Right forelimb (tissue), 1 donor: ENCODE results near the gene KLF2.

Source experiments
- DNase-seq: peaks from one replicate; pipeline ENCODE4 v3.0.0-alpha.2; 2018

The KLF2 gene

DNA sequence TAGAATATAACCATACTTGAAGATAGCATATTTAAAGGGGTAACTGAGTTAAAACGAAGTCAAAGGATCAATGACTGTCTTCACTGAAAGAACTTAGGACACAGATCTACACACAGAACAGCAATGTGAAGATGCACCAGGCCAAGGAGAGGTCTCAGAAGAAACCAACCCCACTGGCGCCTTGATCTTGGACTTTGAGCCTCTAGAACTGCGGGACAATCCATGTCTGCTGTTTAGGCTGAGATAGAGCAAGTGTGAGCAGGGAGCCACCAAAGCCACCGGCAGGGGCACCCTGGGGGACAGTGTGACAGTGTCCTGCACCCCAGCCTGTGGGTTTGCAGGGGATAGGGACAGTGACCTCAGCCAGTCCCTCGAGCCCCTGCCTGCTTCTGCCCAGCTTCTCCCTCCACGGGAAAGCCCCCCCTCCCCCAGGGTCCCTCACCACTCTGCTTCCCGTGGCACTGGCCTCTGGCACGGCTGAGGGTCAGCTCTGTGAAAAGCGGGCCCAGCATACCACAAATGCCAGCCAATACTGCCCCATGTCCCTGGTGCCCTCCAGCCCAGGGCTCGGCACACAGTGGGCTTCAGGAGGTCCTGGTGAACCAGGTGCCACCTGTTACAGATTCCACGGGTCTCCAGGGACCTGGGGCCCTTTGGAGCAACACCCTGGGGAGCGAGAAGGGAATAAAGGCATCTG, 40.8 kb downstream of the KLF2 start:
- DNase-seq: no peak

DNA sequence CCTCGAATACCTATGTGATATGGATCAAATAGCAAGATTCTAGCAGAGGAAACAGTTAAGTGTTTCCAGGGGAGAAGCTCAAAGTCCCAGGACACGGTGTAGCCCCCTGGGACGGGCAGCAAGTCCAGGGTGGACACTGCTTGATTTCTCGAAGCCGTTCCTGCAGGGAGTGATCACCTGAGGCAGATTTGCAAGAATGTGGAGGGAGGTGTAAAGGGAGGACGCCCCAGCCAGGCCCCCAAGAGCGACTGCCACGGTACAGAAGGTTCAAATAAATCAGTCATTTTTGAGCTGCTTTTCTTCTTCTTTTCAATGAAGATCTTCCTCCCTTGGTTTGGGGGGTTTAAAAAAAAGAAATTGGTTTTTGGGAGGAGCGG, 41.4 kb downstream of the KLF2 start:
- no peak for DNase-seq

GRCh38 chr19:16366433-16367260, 42.0 kb downstream of the KLF2 start:
- DNase-seq: no peak

GRCh38 chr19:16367261-16367683, 42.6 kb downstream of the KLF2 start:
- DNase-seq: no peak

DNA sequence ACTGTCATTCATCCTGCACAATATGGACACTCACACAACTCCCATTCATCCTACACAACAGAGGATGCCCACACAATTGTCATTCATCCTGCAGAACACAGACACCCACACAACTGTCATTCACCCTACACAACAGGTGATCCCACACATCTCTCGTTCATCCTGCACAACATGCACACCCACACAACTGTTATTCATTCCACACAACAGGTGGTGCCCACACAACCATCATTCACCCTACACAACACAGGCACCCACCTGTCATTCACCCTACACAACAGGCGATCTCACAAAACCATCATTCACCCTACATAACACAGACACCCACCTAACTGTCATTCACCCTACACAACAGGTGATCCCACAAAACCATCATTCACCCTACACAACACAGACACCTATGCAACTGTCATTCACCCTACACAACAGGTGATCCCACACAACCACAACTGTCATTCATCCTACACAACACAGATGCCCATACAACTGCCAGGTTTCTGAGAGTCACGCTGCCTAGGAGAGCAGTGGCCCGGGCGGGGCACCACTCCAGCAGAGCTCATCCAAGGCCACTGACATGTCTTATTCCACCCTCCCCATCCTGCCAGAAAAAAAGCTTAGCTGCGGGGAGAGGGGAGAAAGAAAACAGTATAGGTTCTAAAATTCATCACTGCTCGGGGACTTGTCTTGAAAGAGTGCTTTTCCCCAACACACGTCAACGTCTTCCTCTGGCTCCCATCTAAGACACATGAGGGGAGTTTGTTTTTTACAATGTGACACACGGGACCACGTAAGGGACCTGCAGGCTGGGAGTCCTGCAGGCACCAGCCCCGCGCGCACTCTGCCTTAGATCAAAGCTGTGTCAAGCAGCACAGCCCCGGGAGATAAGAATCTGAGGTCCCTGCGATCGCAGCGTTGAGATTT, 44.0 kb downstream of the KLF2 start:
- DNase-seq: no peak

- DNase-seq: no peak
Measured at GRCh38 chr19:16369306-16369663, 44.7 kb downstream of the KLF2 start.

- peak; percentile 11 for DNase-seq
Measured at GRCh38 chr19:16369664-16370576, 45.3 kb downstream of the KLF2 start.

DNA sequence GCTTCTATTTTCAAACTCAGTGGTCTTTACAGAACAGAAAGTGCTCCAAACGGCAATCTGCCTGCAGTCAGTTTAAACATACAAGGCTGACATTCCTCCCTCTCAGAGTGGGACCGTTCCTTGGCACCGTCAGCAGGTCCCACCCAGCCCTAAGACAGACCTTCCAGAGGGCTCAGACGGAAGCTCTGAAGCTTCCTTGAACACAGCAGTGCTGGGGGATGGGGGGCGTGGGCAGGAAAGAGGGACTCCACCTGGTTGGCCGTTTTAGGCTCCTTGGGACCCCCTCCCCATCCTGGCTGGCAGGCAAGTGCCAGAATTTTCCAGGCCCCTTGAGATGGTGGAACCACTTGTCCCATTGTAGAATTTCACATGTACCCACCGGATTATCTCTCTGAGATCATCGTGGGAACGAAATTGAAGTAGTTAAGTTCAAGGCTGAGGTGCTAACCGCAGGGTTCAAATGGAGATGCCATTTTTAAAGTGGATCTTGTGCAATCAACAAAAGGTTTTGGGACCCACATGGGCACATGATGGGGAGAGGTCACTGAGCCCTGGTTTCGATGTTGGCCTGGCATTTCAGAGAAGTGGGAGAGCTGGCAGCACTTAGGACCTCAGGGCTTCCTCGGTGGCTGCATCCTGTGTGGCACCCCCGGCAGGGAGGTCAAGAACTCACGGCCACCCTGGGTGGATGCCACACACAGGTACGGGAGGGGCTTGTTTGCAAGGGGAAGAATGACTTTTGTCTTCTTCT, 46.2 kb downstream of the KLF2 start:
- DNase-seq: no peak

GRCh38 chr19:16371540-16371986, 46.9 kb downstream of the KLF2 start:
- DNase-seq: no peak

- DNase-seq: no peak
Measured at GRCh38 chr19:16372065-16372915, 47.7 kb downstream of the KLF2 start.

DNA sequence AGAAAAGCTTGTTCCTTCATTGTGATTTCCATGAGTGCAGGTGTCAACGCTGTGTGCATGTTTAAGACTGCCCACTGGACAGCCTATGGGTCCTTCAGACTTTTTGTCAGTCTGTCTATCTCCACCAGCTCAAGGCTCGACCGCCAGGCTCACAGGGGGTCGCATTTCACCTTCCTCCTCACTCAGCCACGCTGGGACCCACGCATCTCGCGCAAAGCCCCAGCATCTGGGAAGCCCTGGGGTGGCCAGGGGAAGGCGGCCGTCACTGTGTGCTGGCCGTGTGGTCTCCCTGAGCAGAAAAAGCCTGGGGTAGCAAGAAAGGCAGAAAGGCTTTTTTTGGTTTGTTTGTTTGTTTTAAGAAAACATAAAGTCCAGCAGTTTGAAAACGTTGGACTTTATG, 48.5 kb downstream of the KLF2 start:
- DNase-seq: no peak

- no peak for DNase-seq
Measured at GRCh38 chr19:16373532-16373931, 48.9 kb downstream of the KLF2 start.

- DNase-seq: no peak
Measured at GRCh38 chr19:16373989-16374388, 49.4 kb downstream of the KLF2 start.

DNA sequence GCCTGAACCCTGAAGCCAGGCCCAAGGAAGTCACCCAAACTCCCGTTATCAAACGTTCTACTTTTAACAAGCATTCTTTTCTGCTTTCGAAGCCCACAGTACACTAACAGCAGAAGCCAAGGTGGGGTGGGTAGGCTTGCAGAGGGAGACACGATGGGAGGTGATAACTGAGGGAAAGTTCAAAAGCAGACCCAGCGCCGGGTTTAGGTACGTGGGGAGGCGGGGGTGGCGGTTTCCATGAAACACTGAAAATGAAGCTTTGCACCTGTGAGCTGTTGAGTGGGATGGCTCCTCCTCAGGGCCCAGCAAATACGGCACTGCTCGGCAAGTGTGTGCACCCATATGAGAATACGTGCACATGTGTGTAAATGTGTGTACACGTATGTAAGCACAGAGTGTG, 49.8 kb downstream of the KLF2 start:
- no peak for DNase-seq

- DNase-seq: no peak
Measured at GRCh38 chr19:16375157-16375935, 50.7 kb downstream of the KLF2 start.

- no peak for DNase-seq
Measured at GRCh38 chr19:16375936-16376185, 51.2 kb downstream of the KLF2 start.

DNA sequence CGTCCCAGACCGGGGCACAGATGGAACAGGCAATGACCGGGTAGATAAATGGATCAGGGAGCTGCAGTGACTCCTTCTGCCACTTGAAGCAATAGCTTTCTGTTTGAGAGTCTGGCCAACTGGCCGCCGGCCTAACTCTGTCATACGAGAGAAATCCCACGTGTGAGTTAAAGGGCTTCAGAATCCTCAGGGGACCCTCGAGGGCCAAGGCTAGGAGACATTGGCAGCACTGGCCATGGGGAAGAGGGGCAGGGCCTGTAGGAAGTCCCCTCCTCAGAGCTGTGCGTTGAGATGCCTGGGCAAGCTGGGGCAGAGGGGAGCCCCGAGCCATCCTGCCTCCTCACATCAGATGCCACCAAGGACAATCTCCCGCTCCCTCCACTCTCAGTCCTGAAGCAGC, 51.6 kb downstream of the KLF2 start:
- DNase-seq: no peak

DNA sequence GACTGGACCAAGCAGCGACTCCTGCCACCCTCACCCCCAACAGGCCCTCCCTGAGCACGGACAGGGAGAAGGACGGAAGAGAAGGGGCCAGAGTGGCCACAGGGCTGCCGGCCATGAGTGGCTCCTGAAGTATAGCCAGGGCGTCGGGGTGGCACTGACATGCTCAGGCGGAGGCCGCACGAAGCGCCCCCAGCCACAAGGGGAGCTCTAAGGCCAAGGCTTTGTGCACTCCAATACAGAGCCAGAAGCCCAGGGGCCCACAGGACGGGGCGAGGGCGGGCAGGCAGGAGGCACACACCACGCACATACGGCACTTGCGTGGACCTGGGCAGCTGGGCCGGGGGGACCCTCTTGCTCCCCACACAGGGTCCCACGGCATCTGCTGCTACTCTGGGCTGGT, 52.0 kb downstream of the KLF2 start:
- DNase-seq: no peak

- no peak for DNase-seq
Measured at GRCh38 chr19:16377521-16377920, 52.9 kb downstream of the KLF2 start.
